HG02970 (cell line): ENCODE measurements around the gene ASH1L.

Experiments used
- ATAC-seq: cut with Tn5 transposase; IDR thresholded peaks from one replicate; pipeline ENCODE4 v1.9.1; 2021; ENCODE audit warnings: mild to moderate bottlenecking, moderate library complexity, moderate number of reproducible peaks; ENCODE audit not compliant: unreplicated experiment, low FRiP score

Gene ASH1L

GRCh38 chr1:155287987-155288543 lies 274.5 kb downstream of the ASH1L start:
- no peak for ATAC-seq

- ATAC-seq: no peak
Measured at GRCh38 chr1:155286544-155286943, 276.1 kb downstream of the ASH1L start.

- no peak for ATAC-seq
Measured at GRCh38 chr1:155285631-155286044, 277.0 kb downstream of the ASH1L start.
